Mammary epithelial cell (primary cell): ENCODE results near the gene FXYD2.

ENCODE experiments used
- EZH2 ChIP-seq: IDR thresholded peaks from 2 replicates; pipeline ENCODE4 v1.6.1; 2012; ENCODE audit warnings: low read length, inconsistent platforms, borderline replicate concordance
- TF ChIP-seq, protein P1 (sequence below), 2 donors: IDR thresholded peaks in 1 of 2; conservative IDR thresholded peaks in 1 of 2; 2 replicates each; pipeline ENCODE4 v1.5.1; 2011 to 2012; ENCODE audit warnings: inconsistent platforms in 2 of 2, low read length in 2 of 2, mild to moderate bottlenecking in 2 of 2, control low read depth in 1 of 2, low read depth in 1 of 2; ENCODE audit not compliant: insufficient read depth in 1 of 2; ENCODE audit errors: extremely low read depth in 1 of 2

DNA sequence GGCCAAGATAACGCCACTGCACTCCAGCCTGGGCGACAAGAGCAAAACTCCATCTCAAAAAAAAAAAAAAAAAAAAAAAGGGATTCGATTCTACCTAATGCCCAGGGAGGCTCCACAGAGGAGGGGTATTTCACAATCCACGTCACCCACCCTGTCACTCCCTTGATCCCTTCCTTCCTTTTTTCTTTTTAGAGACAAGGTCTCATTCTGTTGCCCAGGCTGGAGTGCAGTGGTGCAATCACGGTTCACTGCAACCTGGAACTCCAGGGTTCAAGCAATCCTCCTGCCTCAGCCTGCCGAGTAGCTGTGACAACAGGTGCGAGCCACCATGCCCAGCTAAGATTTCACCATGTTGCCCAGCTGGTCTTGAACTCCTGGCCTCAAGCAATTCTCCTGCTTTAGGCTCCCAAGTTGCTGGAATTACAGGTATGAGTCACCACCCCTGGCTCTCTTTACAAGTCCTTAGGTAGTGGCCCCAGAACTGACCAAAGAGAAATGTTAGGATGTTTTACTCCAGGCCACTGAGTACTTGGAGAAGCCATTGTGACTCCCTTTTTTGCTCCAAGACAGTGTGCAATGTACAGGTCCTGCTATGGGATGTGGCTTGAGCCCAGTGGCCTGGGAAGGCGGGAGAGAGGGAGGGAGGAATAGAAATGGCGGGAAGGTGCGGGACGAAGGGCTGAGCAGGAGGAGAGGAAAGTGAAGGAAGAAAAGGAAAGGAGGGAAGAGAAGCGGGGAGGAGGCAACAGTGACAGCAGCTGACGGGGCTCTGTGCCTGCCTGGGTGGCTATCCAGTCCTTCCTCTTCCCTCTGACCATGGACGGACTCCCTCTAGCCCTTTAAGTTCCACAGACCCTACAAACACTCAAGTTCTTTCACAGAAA, 11.8 kb upstream of the FXYD2 start:
- no peak for TF ChIP-seq EZH2
- TF ChIP-seq, protein P1, sequence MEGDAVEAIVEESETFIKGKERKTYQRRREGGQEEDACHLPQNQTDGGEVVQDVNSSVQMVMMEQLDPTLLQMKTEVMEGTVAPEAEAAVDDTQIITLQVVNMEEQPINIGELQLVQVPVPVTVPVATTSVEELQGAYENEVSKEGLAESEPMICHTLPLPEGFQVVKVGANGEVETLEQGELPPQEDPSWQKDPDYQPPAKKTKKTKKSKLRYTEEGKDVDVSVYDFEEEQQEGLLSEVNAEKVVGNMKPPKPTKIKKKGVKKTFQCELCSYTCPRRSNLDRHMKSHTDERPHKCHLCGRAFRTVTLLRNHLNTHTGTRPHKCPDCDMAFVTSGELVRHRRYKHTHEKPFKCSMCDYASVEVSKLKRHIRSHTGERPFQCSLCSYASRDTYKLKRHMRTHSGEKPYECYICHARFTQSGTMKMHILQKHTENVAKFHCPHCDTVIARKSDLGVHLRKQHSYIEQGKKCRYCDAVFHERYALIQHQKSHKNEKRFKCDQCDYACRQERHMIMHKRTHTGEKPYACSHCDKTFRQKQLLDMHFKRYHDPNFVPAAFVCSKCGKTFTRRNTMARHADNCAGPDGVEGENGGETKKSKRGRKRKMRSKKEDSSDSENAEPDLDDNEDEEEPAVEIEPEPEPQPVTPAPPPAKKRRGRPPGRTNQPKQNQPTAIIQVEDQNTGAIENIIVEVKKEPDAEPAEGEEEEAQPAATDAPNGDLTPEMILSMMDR (conservative IDR thresholded peaks at IDR 0.05 in 1 of 2, IDR thresholded peaks at IDR 0.05 in 1 of 2; ENCODE audit: extremely low read depth in 1 of 2, insufficient read depth in 1 of 2, low read depth in 1 of 2, low read length in 2 of 2), result no peak
